H1 (cell line): Measurements from ENCODE around the gene ALPP. TPM values are rescaled to one million over a fixed set of nuclear protein-coding genes. Genes with fewer than 3 reads are reported as not detected.

Experiments
- BRCA1 ChIP-seq: IDR thresholded peaks from 2 replicates; pipeline ENCODE4 v1.6.1; 2012; ENCODE audit warnings: low read depth, low read length, improper control_type of control experiment
- CBX5 ChIP-seq: fragments of 300-800, 300-1000 bp; sonication (generic); IDR thresholded peaks from 2 replicates; pipeline ENCODE4 v1.7.1; 2016; ENCODE audit warnings: antibody characterized with exemption, low read length, low read depth
- SIX5 ChIP-seq: IDR thresholded peaks from 2 replicates; pipeline ENCODE4 v1.6.1; 2011; ENCODE audit warnings: mild to moderate bottlenecking, low read depth, low read length
- polyA plus RNA-seq, 7 experiments: library from polyadenylated mRNA; depleted of rRNA in 3 of 7; stranded (reverse) in 5 of 7; unstranded in 2 of 7; fragments of >200 nt in 5 of 7; fragments of 200-250 nt in 2 of 7; gene quantifications; 1 replicate in 5 of 7; 2 replicates in 1 of 7; 4 replicates in 1 of 7; pipeline versions ENCODE4 v1.2.1 to v1.2.3, GENCODE V29; 2011 to 2013; ENCODE audit warnings: missing spikeins in 2 of 7, mixed read lengths in 2 of 7
- total RNA-seq: library from RNA; stranded (reverse); fragmentation: NEBNext Ultra II Directional; extraction: Animal tissue kit (Norgen Biotek cat#: 25700); gene quantifications from 2 replicates; pipeline ENCODE4 v1.2.1, GENCODE V29; 2021

The ALPP gene
- total and polyA plus RNA-seq, 2 of the 8 experiments (the other 6 are each of a cell fraction or from before 2014, with no cell fraction given) = 0.15 TPM

- TF ChIP-seq SIX5 (no peak), CBX5 (no peak), BRCA1 (no peak)
Observed at GRCh38 chr2:232341739-232342126, 36.8 kb upstream of the ALPP start (continued).
